Heart left ventricle (tissue), 13 donors: Measurements from ENCODE around the gene CAPRIN1.

ENCODE experiments used
- CTCF ChIP-seq, 12 donors: fragments of 200-600 bp; sonication (generic) in 4 of 12; IDR thresholded peaks; one replicate each; pipeline versions ENCODE4 v1.5.0 to v1.8.0; 2018 to 2022; ENCODE audit warnings: antibody characterized with exemption in 12 of 12, mild to moderate bottlenecking in 5 of 12
- POLR2A ChIP-seq, 2 donors: fragments of 450-650 bp; IDR thresholded peaks; one replicate each; pipeline ENCODE4 v1.6.1; 2017; ENCODE audit warnings: antibody characterized with exemption in 2 of 2, mild to moderate bottlenecking in 2 of 2, moderate library complexity in 2 of 2
- donor health status: ischemic (EF 13 %, LVEDD 7.1; RV severe dilation, severe dysfunction).
- donor health status: DM: no; HTN: yes; CAD: no.
- donor health status: DM: no; HTN: no; CAD: no.
- donor health status: ischemic (EF 25% LVEDD 6.9; RV normal size, moderate dysfunction).
- donor health status: ischemic (EF 25% LVEDD 5.7; RV mildly dilated, moderate dysfunction).
- donor health status: ischemic (EF 35%, LVEDD 5.7; RV mildly dilated, moderate dysfunction).
- donor health status: nonischemic (EF 11% LVEDD 7.7; RV severe dilation, severe dysfunction).
- donor health status: DM: yes; HTN: yes; CAD: no.
- donor health status: PGD.
- donor health status: ischemic (EF 29% LVEDD 5.4; RV normal size, mild dysfunction).
- donor health status: nonischemic (EF 23%, LVEDD 6.1; RV moderate dilation, normal function).

- TF ChIP-seq CTCF (IDR thresholded peaks at IDR 0.05), result no peak
- no peak for TF ChIP-seq POLR2A (IDR thresholded peaks at IDR 0.05)
These were observed 83.9 kb downstream of the CAPRIN1 start for GRCh38 chr11:34135439-34135838.
